Karpas-422 (cell line): Measurements from ENCODE around the gene CDKL4. TPM values are rescaled to one million over a fixed set of nuclear protein-coding genes. Genes with fewer than 3 reads are reported as not detected.
"Not testable (repeated sequence)": the region's sequence is repeated elsewhere in the genome, so short reads cannot be mapped to it uniquely, and the experiment has no call there.

Experiments used
- DNase-seq: peaks from one replicate; pipeline ENCODE4 v3.0.0-alpha.2; 2015
- H2AFZ ChIP-seq: fragments of 200-600 bp; sonication (generic); 2 replicates; pipeline ENCODE4 v1.6.1; 2014; ENCODE audit warnings: antibody characterized with exemption, low read length, mixed read lengths
- H3K27ac ChIP-seq: fragments of 200-600 bp; sonication (generic); 2 replicates; pipeline ENCODE4 v1.5.1; 2014; ENCODE audit warnings: mild to moderate bottlenecking, low read length, moderate library complexity
- H3K27me3 ChIP-seq: fragments of 200-600 bp; sonication (generic); 2 replicates; pipeline ENCODE4 v1.6.1; 2014; ENCODE audit warnings: low read length, mixed read lengths
- H3K36me3 ChIP-seq: fragments of 200-600 bp; sonication (generic); 2 replicates; pipeline ENCODE4 v1.6.1; 2014; ENCODE audit warnings: low read length, mixed read lengths; ENCODE audit not compliant: insufficient read depth
- H3K4me1 ChIP-seq: fragments of 200-600 bp; sonication (generic); 2 replicates; pipeline ENCODE4 v1.6.1; 2014; ENCODE audit warnings: mild to moderate bottlenecking, low read length, mixed read lengths
- H3K4me2 ChIP-seq: fragments of 200-600 bp; sonication (generic); 2 replicates; pipeline ENCODE4 v1.6.1; 2014; ENCODE audit warnings: low read length, low read depth, mild to moderate bottlenecking; ENCODE audit not compliant: poor library complexity, severe bottlenecking
- H3K4me3 ChIP-seq: fragments of 200-600 bp; sonication (generic); 2 replicates; pipeline ENCODE4 v1.5.1; 2014; ENCODE audit warnings: mild to moderate bottlenecking, antibody characterized with exemption, low read length, mixed read lengths
- H3K79me2 ChIP-seq: fragments of 200-600 bp; sonication (generic); 2 replicates; pipeline ENCODE4 v1.6.1; 2014; ENCODE audit warnings: mild to moderate bottlenecking, low read length, mixed read lengths
- H3K9ac ChIP-seq: fragments of 200-600 bp; sonication (generic); 2 replicates; pipeline ENCODE4 v1.6.0; 2014; ENCODE audit warnings: low read length
- H3K9me2 ChIP-seq: fragments of 200-600 bp; sonication (generic), shearing (Covaris generic); replicated peaks from 2 replicates; pipeline ENCODE4 v1.6.0; 2014; ENCODE audit warnings: mild to moderate bottlenecking, low read length, moderate library complexity; ENCODE audit not compliant: insufficient read depth
- H3K9me3 ChIP-seq: fragments of 300-700, 200-600 bp; sonication (generic); 2 replicates; pipeline ENCODE4 v1.6.1; 2014; ENCODE audit warnings: low read length, mixed read lengths
- H4K20me1 ChIP-seq: fragments of 200-600 bp; sonication (generic); 2 replicates; pipeline ENCODE4 v1.6.1; 2014; ENCODE audit warnings: mild to moderate bottlenecking, antibody characterized with exemption, low read length, low read depth; ENCODE audit not compliant: insufficient read depth
- total RNA-seq: library from RNA; depleted of rRNA; stranded (reverse); fragments of >200 nt; shearing (Covaris generic); gene quantifications from 2 replicates; pipeline ENCODE4 v1.2.3, GENCODE V29; 2014; ENCODE audit warnings: low replicate concordance

CDKL4 gene
- total RNA-seq, 1 experiment from 2014 or later, result 14.3 TPM

GRCh38 chr2:39140948-39141333 lies 102.8 kb downstream of the CDKL4 start:
- Histone ChIP-seq H3K4me1 (peaks cover 63% of the 10 kb centered on the region), H3K4me2 (peak overlapping the region; percentile 74), H3K27ac (peak overlapping the region; percentile 94), H3K9ac (peak overlapping the region; percentile 44; the same call in 1 of the 2 replicates), H3K4me3 (peak overlapping the region; percentile 29; the same call in 1 of the 2 replicates)
- H3K27me3 ChIP-seq, H3K79me2 ChIP-seq, H2AFZ ChIP-seq, H4K20me1 ChIP-seq, H3K36me3 ChIP-seq, DNase-seq, H3K9me2 ChIP-seq, H3K9me3 ChIP-seq: not testable (repeated sequence)

- Histone ChIP-seq H3K4me2 (peak overlapping the region; percentile 74), H3K27me3 (no peaks in the 10 kb centered on the region), H4K20me1 (no peaks in the 10 kb centered on the region), H3K9me3 (no peaks in the 10 kb centered on the region), H3K27ac (peak overlapping the region; percentile 94), H3K9ac (peak overlapping the region; percentile 44), H2AFZ (peak overlapping the region; percentile 47; the same call in 1 of the 2 replicates), H3K79me2 (no peaks in the 10 kb centered on the region), H3K4me1 (peaks cover 68% of the 10 kb centered on the region), H3K36me3 (no peaks in the 10 kb centered on the region), H3K9me2 (no peaks in the 10 kb centered on the region), H3K4me3 (peak overlapping the region; percentile 29)
- DNase-seq, result peak; percentile 57
Measured at GRCh38 chr2:39140322-39140847, 103.4 kb downstream of the CDKL4 start.

- Histone ChIP-seq H3K4me2 (peak overlapping the region; percentile 74), H3K4me3 (peak overlapping the region; percentile 29), H3K4me1 (peaks cover 68% of the 10 kb centered on the region), H3K79me2 (no peaks in the 10 kb centered on the region), H3K36me3 (no peaks in the 10 kb centered on the region), H3K27me3 (no peaks in the 10 kb centered on the region), H3K9me3 (no peaks in the 10 kb centered on the region), H2AFZ (peak overlapping the region; percentile 47; the same call in 1 of the 2 replicates), H4K20me1 (no peaks in the 10 kb centered on the region), H3K9me2 (no peaks in the 10 kb centered on the region), H3K27ac (peak overlapping the region; percentile 94), H3K9ac (peak overlapping the region; percentile 44)
- peak; percentile 49 for DNase-seq
Measured at GRCh38 chr2:39139511-39140237, 104.1 kb downstream of the CDKL4 start.

- Histone ChIP-seq H3K9ac (no peak overlapping the region), H3K4me1 (peaks cover 67% of the 10 kb centered on the region), H3K36me3 (no peaks in the 10 kb centered on the region), H3K4me2 (no peak overlapping the region), H3K4me3 (no peak overlapping the region), H2AFZ (no peak overlapping the region), H3K9me3 (no peaks in the 10 kb centered on the region), H3K79me2 (no peaks in the 10 kb centered on the region), H3K9me2 (no peaks in the 10 kb centered on the region), H3K27me3 (no peaks in the 10 kb centered on the region), H3K27ac (peak overlapping the region; percentile 94), H4K20me1 (no peaks in the 10 kb centered on the region)
- no peak for DNase-seq
Measured at GRCh38 chr2:39138837-39139211, 104.9 kb downstream of the CDKL4 start.

- not testable (repeated sequence) for H3K4me3 ChIP-seq, H4K20me1 ChIP-seq, H3K27me3 ChIP-seq, H3K27ac ChIP-seq, H3K9me2 ChIP-seq, H2AFZ ChIP-seq, DNase-seq, H3K9ac ChIP-seq, H3K9me3 ChIP-seq, H3K36me3 ChIP-seq, H3K4me2 ChIP-seq, H3K79me2 ChIP-seq
- peaks cover 67% of the 10 kb centered on the region for H3K4me1 ChIP-seq
Measured at GRCh38 chr2:39138187-39138836, 105.5 kb downstream of the CDKL4 start.

- H3K27me3 ChIP-seq, result no peaks in the 10 kb centered on the region
- no peak for DNase-seq
- H3K4me2 ChIP-seq, result no peak overlapping the region
- peaks cover 60% of the 10 kb centered on the region for H3K4me1 ChIP-seq
- H3K9ac ChIP-seq, result no peak overlapping the region
- no peak overlapping the region for H3K4me3 ChIP-seq
- no peaks in the 10 kb centered on the region for H4K20me1 ChIP-seq
- H3K79me2 ChIP-seq, result no peaks in the 10 kb centered on the region
- H3K9me2 ChIP-seq, result no peaks in the 10 kb centered on the region
- H3K27ac ChIP-seq, result peak overlapping the region; percentile 43; the same call in 1 of the 2 replicates
- no peak overlapping the region for H2AFZ ChIP-seq
- H3K36me3 ChIP-seq, result no peaks in the 10 kb centered on the region
- no peaks in the 10 kb centered on the region for H3K9me3 ChIP-seq
Measured at GRCh38 chr2:39136799-39137198, 107.0 kb downstream of the CDKL4 start.

GRCh38 chr2:39135690-39136259 lies 108.0 kb downstream of the CDKL4 start:
- Histone ChIP-seq H3K27me3 (no peaks in the 10 kb centered on the region), H3K27ac (peak overlapping the region; percentile 34; the same call in 1 of the 2 replicates), H3K9me3 (no peaks in the 10 kb centered on the region), H3K9ac (peak overlapping the region; percentile 11; the same call in 1 of the 2 replicates), H3K4me2 (peak overlapping the region; percentile 18), H3K36me3 (no peaks in the 10 kb centered on the region), H3K4me1 (peaks cover 50% of the 10 kb centered on the region), H2AFZ (peak overlapping the region; percentile 73), H3K79me2 (no peaks in the 10 kb centered on the region), H3K9me2 (no peaks in the 10 kb centered on the region), H3K4me3 (no peak overlapping the region; the same call in 1 of the 2 replicates), H4K20me1 (no peaks in the 10 kb centered on the region)
- DNase-seq, result peak; percentile 48
